Raji (cell line): Measurements from ENCODE around the gene PRDM16.

ENCODE experiments used
- POLR2A ChIP-seq: IDR thresholded peaks from 2 replicates; pipeline ENCODE4 v1.6.1; 2011; ENCODE audit warnings: low read depth, low read length, control low read depth; ENCODE audit not compliant: insufficient read depth

The PRDM16 gene

DNA sequence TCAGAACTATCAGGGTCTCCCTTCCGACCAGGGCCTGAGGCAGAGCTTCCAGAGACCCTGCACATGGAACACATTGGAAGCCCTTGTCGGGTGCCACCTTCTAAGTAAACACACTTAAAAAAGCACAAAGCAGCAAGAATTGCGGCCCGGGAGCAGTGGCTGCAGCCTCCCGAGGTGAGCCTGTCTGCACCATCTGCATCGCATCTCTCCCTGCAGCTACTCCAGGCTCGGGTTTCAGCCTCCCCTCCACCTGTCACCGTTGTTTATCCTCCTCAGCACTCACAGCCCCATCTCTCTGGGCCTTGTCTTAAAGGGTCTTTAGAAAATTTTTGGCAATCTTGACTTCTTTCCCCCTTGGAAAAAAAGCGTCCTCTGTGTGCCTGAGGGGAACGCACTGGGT, 290.3 kb downstream of the PRDM16 start:
- TF ChIP-seq POLR2A = no peak

- no peak for TF ChIP-seq POLR2A
Measured at GRCh38 chr1:3359756-3360440, 290.9 kb downstream of the PRDM16 start.

GRCh38 chr1:3360646-3361257, 291.7 kb downstream of the PRDM16 start:
- no peak for TF ChIP-seq POLR2A

GRCh38 chr1:3363023-3363422, 294.0 kb downstream of the PRDM16 start:
- no peak for TF ChIP-seq POLR2A

DNA sequence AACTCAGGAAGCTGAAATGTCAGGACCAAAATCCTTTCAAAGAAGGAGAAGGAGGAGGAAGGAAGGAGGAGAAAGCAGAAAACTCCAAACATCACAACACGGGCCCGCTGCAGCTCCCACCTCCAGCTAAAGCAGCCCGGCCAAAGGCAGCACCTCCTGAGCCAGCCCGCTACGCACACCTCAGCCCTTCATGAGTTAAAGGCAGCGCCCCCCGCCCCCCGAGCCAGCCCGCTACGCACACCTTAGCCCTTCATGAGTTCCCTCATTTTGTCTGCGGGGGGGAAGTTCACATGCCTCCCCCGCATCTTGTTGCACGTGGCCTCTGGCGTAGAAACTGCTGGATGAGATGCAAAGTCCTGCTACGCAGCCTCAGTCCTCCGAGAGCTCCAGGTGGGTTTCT, 294.8 kb downstream of the PRDM16 start:
- no peak for TF ChIP-seq POLR2A

- TF ChIP-seq POLR2A = no peak
Measured at GRCh38 chr1:3364551-3364950, 295.5 kb downstream of the PRDM16 start.

DNA sequence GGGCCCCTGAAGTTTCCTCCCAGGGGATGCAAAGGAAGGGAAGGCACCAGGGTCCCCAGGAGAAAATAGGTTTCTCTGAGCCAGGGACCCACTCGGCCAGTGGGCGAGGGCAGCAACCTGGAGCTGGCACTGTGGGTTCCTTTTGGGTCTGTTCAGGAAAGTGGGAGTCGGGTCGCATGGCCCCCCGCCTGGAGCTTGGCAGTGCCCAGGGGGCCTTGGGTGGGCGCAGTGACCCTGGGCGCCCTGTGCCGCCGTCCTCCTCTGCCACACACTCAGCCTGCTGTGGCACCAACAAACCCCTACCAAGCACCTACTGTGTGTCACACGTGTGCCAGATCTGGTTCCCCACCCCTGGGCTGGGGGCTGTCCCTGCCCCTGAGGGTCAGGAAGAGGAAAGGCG, 296.0 kb downstream of the PRDM16 start:
- no peak for TF ChIP-seq POLR2A

DNA sequence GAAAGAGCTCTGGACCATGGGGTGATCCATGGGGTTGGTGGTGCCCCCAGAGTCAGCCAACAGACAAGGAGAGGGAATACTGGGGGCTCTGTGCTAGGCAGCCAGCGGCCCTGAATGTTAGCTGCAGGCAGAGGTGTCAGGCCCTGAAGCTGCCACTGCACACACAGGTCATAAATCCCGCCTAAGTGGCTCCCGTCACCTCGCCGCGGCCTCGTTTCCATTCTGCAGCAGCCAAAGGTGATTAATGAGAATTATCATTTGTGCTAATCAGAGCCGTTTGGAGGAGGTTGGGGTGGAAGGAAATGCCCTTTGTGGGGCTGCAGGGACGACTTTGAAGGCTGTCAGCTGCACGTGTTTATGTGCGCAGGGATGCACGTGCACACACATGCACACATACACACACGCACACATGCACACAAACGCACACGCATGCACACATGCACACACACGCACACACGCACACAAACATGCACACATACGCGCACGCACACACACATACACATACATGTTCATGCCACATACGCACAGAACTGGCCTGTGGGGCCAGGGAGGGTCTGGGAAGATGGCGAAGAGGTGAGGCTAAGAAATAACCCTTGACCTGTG, 296.6 kb downstream of the PRDM16 start:
- TF ChIP-seq POLR2A = no peak

- TF ChIP-seq POLR2A = no peak
Measured at GRCh38 chr1:3366126-3367051, 297.4 kb downstream of the PRDM16 start.

DNA sequence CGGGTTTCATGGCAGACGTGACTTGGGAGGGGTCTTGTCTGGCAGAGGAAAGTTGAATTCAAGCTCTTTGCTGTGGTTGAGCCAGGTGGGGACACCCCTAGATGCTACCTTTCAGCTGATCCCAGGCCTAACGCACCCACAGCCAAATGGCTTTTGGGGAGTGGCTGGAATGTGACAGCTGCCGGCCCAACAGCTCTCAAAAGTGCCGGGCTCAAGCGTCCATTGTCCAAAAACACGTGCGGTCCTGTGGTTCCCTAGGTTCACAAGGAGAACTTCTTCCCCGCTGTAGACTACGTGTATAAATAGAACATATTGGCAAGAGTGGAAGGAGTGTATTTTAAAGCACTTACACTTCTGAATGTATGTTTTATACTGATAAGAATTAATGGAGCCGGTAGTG, 298.4 kb downstream of the PRDM16 start:
- TF ChIP-seq POLR2A = no peak

- TF ChIP-seq POLR2A = no peak
Measured at GRCh38 chr1:3368059-3368458, 299.1 kb downstream of the PRDM16 start.

DNA sequence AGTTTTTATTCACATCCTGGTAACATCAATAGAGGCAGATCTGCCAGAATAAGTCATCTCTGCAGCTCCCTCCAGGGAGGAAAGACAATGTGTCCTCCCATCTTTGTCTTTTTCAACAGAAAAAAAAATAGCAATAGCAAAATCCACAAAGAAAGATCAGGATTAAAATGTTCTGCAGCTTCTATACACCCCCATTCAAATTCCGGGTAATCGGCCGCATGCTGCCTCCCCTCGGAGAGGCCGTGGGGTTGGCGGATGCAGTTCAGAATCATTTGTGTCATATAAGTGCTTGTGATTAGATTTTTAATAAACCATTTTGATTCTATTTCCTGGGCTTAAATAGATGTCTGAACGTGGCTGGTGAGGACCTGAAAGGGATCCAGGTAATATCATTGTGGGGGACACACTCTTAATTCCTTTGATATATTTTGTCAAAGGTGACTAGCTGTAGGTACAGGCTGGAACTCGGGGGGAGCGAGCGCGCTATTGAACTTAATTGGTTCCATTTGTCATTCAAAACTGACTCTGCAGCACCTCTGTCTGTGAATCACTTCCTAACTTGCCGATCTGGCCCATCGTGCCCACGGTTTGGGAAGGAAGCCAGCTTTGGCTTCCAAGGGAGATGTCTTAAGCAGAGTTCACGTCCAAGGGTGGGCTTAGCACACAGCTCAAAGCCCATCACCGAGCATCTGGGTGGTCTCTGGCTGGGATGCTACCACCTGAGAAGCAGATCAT, 299.9 kb downstream of the PRDM16 start:
- TF ChIP-seq POLR2A = no peak

- no peak for TF ChIP-seq POLR2A
Measured at GRCh38 chr1:3369446-3370076, 300.6 kb downstream of the PRDM16 start.

- no peak for TF ChIP-seq POLR2A
Measured at GRCh38 chr1:3370856-3371703, 302.1 kb downstream of the PRDM16 start.

DNA sequence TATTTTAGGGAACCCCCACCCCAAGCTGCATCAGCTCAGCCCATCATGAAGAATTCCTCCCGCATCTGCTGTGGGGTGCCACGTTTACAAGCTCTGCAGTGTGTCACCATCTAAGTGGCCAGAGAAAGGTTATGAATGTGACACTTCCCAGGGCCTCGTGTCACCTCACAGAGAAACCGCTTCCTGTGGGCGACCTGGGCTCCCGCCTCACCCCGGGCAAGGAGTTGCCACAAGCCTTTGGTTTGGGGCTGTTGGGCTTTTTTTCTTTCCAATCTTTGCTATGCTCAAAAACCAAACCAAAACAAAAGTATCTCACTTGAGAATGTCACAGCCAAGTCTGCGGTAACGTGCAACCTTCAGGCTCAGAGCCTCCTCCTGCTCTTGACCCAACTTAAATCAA, 303.3 kb downstream of the PRDM16 start:
- TF ChIP-seq POLR2A = no peak
